Measurements from ENCODE around the gene ZBTB7C. TPM values are rescaled to one million over a fixed set of nuclear protein-coding genes. Genes with fewer than 3 reads are reported as not detected.

Gene ZBTB7C
- total and polyA plus RNA-seq, 9 of the 15 experiments (the other 6 are each of a cell fraction or from before 2014, with no cell fraction given), result not detected

GRCh38 chr18:48335829-48336228 lies 73.4 kb downstream of the ZBTB7C start (continued):
- no peak for TF ChIP-seq REST (IDR thresholded peaks at IDR 0.05; ENCODE audit: borderline replicate concordance)
- TF ChIP-seq REST (CRISPR knock-in tag; IDR thresholded peaks at IDR 0.05; ENCODE audit: low read depth), result no peak
- TF ChIP-seq HNRNPH1 (optimal IDR thresholded peaks at IDR 0.05; ENCODE audit: low read depth, low read length), result no peak
- TF ChIP-seq CBX1 (IDR thresholded peaks at IDR 0.05; ENCODE audit: low read depth), result no peak
- TF ChIP-seq ETS2 (tag; IDR thresholded peaks at IDR 0.05; ENCODE audit: borderline replicate concordance, poor library complexity, severe bottlenecking), result no peak
- no peak for TF ChIP-seq ZNF75A (CRISPR knock-in tag; IDR thresholded peaks at IDR 0.05)
- no peak for TF ChIP-seq PRMT5 (CRISPR knock-in tag; IDR thresholded peaks at IDR 0.05)
- TF ChIP-seq SLC30A9 (CRISPR knock-in tag; IDR thresholded peaks at IDR 0.05), result no peak
- no peak for TF ChIP-seq ZSCAN32 (CRISPR knock-in tag; IDR thresholded peaks at IDR 0.05)
- TF ChIP-seq FOXA1 (IDR thresholded peaks at IDR 0.05; ENCODE audit: borderline replicate concordance), result no peak
- no peak for TF ChIP-seq YBX1 (IDR thresholded peaks at IDR 0.05)
- TF ChIP-seq, protein P1, sequence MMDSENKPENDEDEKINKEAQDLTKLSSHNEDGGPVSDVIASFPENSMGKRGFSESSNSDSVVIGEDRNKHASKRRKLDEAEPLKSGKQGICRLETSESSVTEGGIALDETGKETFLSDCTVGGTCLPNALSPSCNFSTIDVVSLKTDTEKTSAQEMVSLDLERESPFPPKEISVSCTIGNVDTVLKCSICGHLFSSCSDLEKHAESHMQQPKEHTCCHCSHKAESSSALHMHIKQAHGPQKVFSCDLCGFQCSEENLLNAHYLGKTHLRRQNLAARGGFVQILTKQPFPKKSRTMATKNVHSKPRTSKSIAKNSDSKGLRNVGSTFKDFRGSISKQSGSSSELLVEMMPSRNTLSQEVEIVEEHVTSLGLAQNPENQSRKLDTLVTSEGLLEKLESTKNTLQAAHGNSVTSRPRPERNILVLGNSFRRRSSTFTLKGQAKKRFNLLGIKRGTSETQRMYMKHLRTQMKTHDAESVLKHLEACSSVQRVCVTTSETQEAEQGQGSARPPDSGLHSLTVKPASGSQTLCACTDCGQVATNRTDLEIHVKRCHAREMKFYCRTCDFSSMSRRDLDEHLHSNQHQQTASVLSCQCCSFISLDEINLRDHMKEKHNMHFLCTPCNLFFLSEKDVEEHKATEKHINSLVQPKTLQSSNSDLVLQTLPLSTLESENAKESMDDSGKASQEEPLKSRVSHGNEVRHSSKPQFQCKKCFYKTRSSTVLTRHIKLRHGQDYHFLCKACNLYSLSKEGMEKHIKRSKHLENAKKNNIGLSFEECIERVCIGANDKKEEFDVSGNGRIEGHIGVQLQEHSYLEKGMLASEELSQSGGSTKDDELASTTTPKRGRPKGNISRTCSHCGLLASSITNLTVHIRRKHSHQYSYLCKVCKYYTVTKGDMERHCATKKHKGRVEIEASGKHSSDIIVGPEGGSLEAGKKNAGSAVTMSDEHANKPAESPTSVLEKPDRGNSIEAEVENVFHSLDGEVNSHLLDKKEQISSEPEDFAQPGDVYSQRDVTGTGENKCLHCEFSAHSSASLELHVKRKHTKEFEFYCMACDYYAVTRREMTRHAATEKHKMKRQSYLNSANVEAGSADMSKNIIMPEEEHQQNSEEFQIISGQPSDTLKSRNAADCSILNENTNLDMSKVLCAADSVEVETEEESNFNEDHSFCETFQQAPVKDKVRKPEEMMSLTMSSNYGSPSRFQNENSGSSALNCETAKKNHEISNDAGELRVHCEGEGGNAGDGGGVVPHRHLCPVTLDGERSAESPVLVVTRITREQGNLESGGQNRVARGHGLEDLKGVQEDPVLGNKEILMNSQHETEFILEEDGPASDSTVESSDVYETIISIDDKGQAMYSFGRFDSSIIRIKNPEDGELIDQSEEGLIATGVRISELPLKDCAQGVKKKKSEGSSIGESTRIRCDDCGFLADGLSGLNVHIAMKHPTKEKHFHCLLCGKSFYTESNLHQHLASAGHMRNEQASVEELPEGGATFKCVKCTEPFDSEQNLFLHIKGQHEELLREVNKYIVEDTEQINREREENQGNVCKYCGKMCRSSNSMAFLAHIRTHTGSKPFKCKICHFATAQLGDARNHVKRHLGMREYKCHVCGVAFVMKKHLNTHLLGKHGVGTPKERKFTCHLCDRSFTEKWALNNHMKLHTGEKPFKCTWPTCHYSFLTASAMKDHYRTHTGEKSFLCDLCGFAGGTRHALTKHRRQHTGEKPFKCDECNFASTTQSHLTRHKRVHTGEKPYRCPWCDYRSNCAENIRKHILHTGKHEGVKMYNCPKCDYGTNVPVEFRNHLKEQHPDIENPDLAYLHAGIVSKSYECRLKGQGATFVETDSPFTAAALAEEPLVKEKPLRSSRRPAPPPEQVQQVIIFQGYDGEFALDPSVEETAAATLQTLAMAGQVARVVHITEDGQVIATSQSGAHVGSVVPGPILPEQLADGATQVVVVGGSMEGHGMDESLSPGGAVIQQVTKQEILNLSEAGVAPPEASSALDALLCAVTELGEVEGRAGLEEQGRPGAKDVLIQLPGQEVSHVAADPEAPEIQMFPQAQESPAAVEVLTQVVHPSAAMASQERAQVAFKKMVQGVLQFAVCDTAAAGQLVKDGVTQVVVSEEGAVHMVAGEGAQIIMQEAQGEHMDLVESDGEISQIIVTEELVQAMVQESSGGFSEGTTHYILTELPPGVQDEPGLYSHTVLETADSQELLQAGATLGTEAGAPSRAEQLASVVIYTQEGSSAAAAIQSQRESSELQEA (IDR thresholded peaks at IDR 0.05; ENCODE audit: low read depth), result no peak
- no peak for TF ChIP-seq PHF8 (IDR thresholded peaks at IDR 0.05; ENCODE audit: borderline replicate concordance, low read length)
- no peak for TF ChIP-seq HNRNPUL1 (IDR thresholded peaks at IDR 0.05; ENCODE audit: low read length)
- TF ChIP-seq MCM3 (IDR thresholded peaks at IDR 0.05), result no peak

Measured in K562 (cell line).